ENCODE measurements around the gene TOX2. TPM values are rescaled to one million over a fixed set of nuclear protein-coding genes. Genes with fewer than 3 reads are reported as not detected.

TOX2 gene
- total RNA-seq, 1 experiment from 2014 or later, result 1.7 TPM

DNA sequence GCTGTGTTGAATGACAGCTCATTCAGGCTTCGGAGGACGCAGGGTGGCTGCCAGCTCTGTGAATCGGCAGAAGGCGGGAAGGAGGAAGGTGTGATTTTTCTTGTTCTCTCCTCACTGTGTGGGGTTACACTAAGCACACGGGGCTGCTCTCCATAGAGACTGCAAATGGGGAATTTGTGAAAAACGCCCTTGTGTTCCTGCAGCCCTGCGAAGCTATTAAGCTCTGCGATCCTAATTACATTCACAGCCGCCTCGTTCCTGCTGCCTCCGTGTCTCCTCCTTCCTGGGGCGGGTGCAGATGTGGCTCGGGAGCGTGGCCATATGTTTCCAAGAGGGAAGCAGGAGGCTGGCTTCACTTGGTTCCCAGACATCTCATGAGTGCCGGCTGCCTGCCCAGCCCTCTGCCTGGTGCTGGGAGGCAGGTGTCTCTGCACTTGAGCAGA lies 124.0 kb downstream of the TOX2 start:
- no peak overlapping the region for H2BK120ac ChIP-seq (ENCODE audit: low read depth, low read length, poor library complexity, severe bottlenecking)
- no peaks in the 10 kb centered on the region for H3K27me3 ChIP-seq (ENCODE audit: insufficient read depth, low read length)
- H3K27ac ChIP-seq (ENCODE audit: insufficient read length, low read depth, low read length), result no peak overlapping the region
- no peak overlapping the region for H4K8ac ChIP-seq (replicated peaks; ENCODE audit: insufficient read length, low read depth, low read length)
- no peaks in the 10 kb centered on the region for H3K79me1 ChIP-seq (ENCODE audit: insufficient read depth, low read depth, low read length, poor library complexity, severe bottlenecking)
- peak overlapping the region in 2 of 3 experiments; percentile 49 to 71; a peak in 2 of 7 replicates for H3K27ac Mint-ChIP-seq
- no peak overlapping the region; the same call in 1 of the 2 replicates for H3K14ac ChIP-seq (ENCODE audit: insufficient read depth, low read length)
- peaks cover 17% of the 10 kb centered on the region for H3K27me3 Mint-ChIP-seq (ENCODE audit: low read depth)
- H3K9me3 Mint-ChIP-seq, result no peaks in the 10 kb centered on the region
- H4K20me1 ChIP-seq (ENCODE audit: control insufficient read depth, insufficient read depth, insufficient read length), result no peaks in the 10 kb centered on the region
- no peak overlapping the region for H2AK5ac ChIP-seq (ENCODE audit: insufficient read length, low read length)
- H4K5ac ChIP-seq (ENCODE audit: insufficient read length, low read depth, low read length), result no peak overlapping the region
- no peak overlapping the region for H2BK15ac ChIP-seq (ENCODE audit: low read depth, low read length)
- H3T11ph ChIP-seq (ENCODE audit: low read length), result no peak overlapping the region
- H3K4me1 Mint-ChIP-seq, result no peaks in the 10 kb centered on the region
- no peaks in the 10 kb centered on the region for H3K79me2 ChIP-seq (ENCODE audit: insufficient read depth, low read length)
- H3K4ac ChIP-seq (ENCODE audit: low read depth, low read length), result no peak overlapping the region
- WGBS (ENCODE audit: extremely low coverage, insufficient read length, low lambda C conversion rate), result no CpG with 5 or more reads among the region's 15 CpGs
- no peaks in the 10 kb centered on the region for H3K9me3 ChIP-seq (ENCODE audit: control insufficient read depth, low read depth, low read length)
- no peak for DNase-seq
- H3K23me2 ChIP-seq (ENCODE audit: insufficient read length, low read depth, low read length, poor library complexity, severe bottlenecking), result no peaks in the 10 kb centered on the region
- H2BK20ac ChIP-seq (ENCODE audit: low read depth, low read length, poor library complexity, severe bottlenecking), result no peak overlapping the region
- TF ChIP-seq, protein P1, sequence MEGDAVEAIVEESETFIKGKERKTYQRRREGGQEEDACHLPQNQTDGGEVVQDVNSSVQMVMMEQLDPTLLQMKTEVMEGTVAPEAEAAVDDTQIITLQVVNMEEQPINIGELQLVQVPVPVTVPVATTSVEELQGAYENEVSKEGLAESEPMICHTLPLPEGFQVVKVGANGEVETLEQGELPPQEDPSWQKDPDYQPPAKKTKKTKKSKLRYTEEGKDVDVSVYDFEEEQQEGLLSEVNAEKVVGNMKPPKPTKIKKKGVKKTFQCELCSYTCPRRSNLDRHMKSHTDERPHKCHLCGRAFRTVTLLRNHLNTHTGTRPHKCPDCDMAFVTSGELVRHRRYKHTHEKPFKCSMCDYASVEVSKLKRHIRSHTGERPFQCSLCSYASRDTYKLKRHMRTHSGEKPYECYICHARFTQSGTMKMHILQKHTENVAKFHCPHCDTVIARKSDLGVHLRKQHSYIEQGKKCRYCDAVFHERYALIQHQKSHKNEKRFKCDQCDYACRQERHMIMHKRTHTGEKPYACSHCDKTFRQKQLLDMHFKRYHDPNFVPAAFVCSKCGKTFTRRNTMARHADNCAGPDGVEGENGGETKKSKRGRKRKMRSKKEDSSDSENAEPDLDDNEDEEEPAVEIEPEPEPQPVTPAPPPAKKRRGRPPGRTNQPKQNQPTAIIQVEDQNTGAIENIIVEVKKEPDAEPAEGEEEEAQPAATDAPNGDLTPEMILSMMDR (conservative IDR thresholded peaks at IDR 0.05), result no peak
- H3K18ac ChIP-seq (ENCODE audit: insufficient read length, low read depth, low read length), result no peak overlapping the region
- no peaks in the 10 kb centered on the region for H3K4me1 ChIP-seq (ENCODE audit: insufficient read depth, low read length)
- no peak overlapping the region for H3K23ac ChIP-seq (ENCODE audit: insufficient read length, low read depth, low read length)
- no peak overlapping the region for H3K9ac ChIP-seq (ENCODE audit: extremely low read depth, insufficient read length, low read length)
- H3K36me3 Mint-ChIP-seq (ENCODE audit: insufficient read depth in 1 of 3, low read depth in 3 of 3), result no peaks in the 10 kb centered on the region
- H3K4me2 ChIP-seq (ENCODE audit: insufficient read depth, insufficient read length, low read length), result no peak overlapping the region
- H3K56ac ChIP-seq (ENCODE audit: insufficient read length, low read depth, low read length), result no peak overlapping the region
- H2AFZ ChIP-seq (ENCODE audit: low read length), result no peak overlapping the region
- H2BK12ac ChIP-seq (ENCODE audit: insufficient read length, low read depth, low read length), result no peak overlapping the region
- H2BK5ac ChIP-seq (ENCODE audit: insufficient read length, low read length), result no peak overlapping the region
- no peak overlapping the region; a peak in 1 of 5 replicates for H3K4me3 Mint-ChIP-seq
- no peak overlapping the region for H4K91ac ChIP-seq (ENCODE audit: insufficient read length, low read depth, low read length)
